H1 (cell line): Measurements from ENCODE around the gene VWA1. TPM values are rescaled to one million over a fixed set of nuclear protein-coding genes. Genes with fewer than 3 reads are reported as not detected.
"Not testable (repeated sequence)": the region's sequence is repeated elsewhere in the genome, so short reads cannot be mapped to it uniquely, and the experiment has no call there.

Experiments
- CTCF ChIA-PET: fragments of 300-600 bp; sonication (Branson Sonifier 250); formaldehyde crosslinking; loops from one replicate; lab custom pipeline; 2021; ENCODE audit not compliant: partially characterized antibody; lab: Charles Lee
- POLR2A ChIA-PET: fragments of 300-600 bp; sonication (Branson Sonifier 250); formaldehyde crosslinking; loops from one replicate; lab custom pipeline; 2021; ENCODE audit warnings: inconsistent platforms; ENCODE audit not compliant: partially characterized antibody; lab: Charles Lee
- DNase-seq, 2 experiments: peaks; one replicate each; pipeline versions ENCODE4 v3.0.0 to v3.0.0-alpha.2; 2010 to 2022; ENCODE audit warnings: low spot score in 2 of 2, low read depth in 1 of 2, mixed read lengths in 1 of 2
- FAIRE-seq: peaks from 2 replicates; lab custom pipeline; 2011; peaks lifted over from hg19 to GRCh38; lab: Jason Lieb, UNC
- H2AFZ ChIP-seq: 2 replicates; pipeline ENCODE4 v1.8.1; 2012; ENCODE audit warnings: low read length, inconsistent platforms
- H2AK5ac ChIP-seq: 2 replicates; pipeline ENCODE4 v1.6.1; 2013; ENCODE audit warnings: low read depth, low read length
- H2BK120ac ChIP-seq: replicated peaks from 2 replicates; pipeline ENCODE3; 2013; ENCODE audit warnings: low read depth, low read length, inconsistent platforms
- H2BK12ac ChIP-seq: 2 replicates; pipeline ENCODE4 v1.6.1; 2013; ENCODE audit warnings: low read depth, low read length
- H2BK15ac ChIP-seq: 2 replicates; pipeline ENCODE4 v1.6.1; 2013; ENCODE audit warnings: low read length
- H2BK20ac ChIP-seq: 2 replicates; pipeline ENCODE4 v1.6.1; 2013; ENCODE audit warnings: low read length
- H2BK5ac ChIP-seq: 2 replicates; pipeline ENCODE4 v1.6.1; 2013; ENCODE audit warnings: low read depth, low read length
- H3K14ac ChIP-seq: 2 replicates; pipeline ENCODE4 v1.6.1; 2013; ENCODE audit warnings: inconsistent platforms; ENCODE audit not compliant: insufficient read length
- H3K18ac ChIP-seq: 2 replicates; pipeline ENCODE4 v1.6.1; 2013; ENCODE audit warnings: low read length; ENCODE audit errors: extremely low read depth
- H3K23ac ChIP-seq: 2 replicates; pipeline ENCODE4 v1.6.1; 2013; ENCODE audit warnings: inconsistent platforms; ENCODE audit not compliant: insufficient read length
- H3K23me2 ChIP-seq: 2 replicates; pipeline ENCODE4 v1.6.1; 2013; ENCODE audit warnings: low read depth, low read length
- H3K27ac ChIP-seq: 2 replicates; pipeline ENCODE4 v1.6.1; 2011; ENCODE audit warnings: low read depth, low read length, inconsistent platforms
- H3K27me3 ChIP-seq, 4 experiments: replicated peaks in 1 of 4; 1 replicate in 1 of 4; 2 replicates in 3 of 4; pipeline versions ENCODE4 v1.6.1 to v1.8.1; 2011 to 2013; ENCODE audit warnings: low read length in 3 of 4, mild to moderate bottlenecking in 3 of 4, inconsistent platforms in 2 of 4, mixed read lengths in 2 of 4, moderate library complexity in 1 of 4; ENCODE audit not compliant: control insufficient read depth in 3 of 4, insufficient read depth in 3 of 4; ENCODE audit errors: extremely low read depth in 1 of 4
- H3K36me3 ChIP-seq, 4 experiments: 2 replicates each; pipeline versions ENCODE4 v1.6.1 to v1.8.1; 2011 to 2013; ENCODE audit warnings: mild to moderate bottlenecking in 4 of 4, low read length in 3 of 4, moderate library complexity in 2 of 4, control low read depth in 1 of 4, inconsistent platforms in 1 of 4; ENCODE audit not compliant: insufficient read depth in 4 of 4, control insufficient read depth in 2 of 4
- H3K4ac ChIP-seq: replicated peaks from 2 replicates; pipeline ENCODE3; 2013; ENCODE audit warnings: low read length, low read depth, mixed read lengths, inconsistent platforms; ENCODE audit not compliant: insufficient read length
- H3K4me1 ChIP-seq, 4 experiments: replicated peaks in 1 of 4; 1 replicate in 1 of 4; 2 replicates in 3 of 4; pipeline versions ENCODE4 v1.6.1 to v1.8.1; 2011 to 2013; ENCODE audit warnings: low read length in 3 of 4, inconsistent platforms in 2 of 4, mixed read lengths in 1 of 4; ENCODE audit not compliant: insufficient read depth in 4 of 4, control insufficient read depth in 3 of 4
- H3K4me2 ChIP-seq, 2 experiments: 2 replicates each; pipeline versions ENCODE4 v1.6.1 to v1.8.1; 2011 to 2013; ENCODE audit warnings: low read depth in 2 of 2, low read length in 2 of 2, control low read depth in 1 of 2, inconsistent platforms in 1 of 2, mild to moderate bottlenecking in 1 of 2; ENCODE audit not compliant: insufficient read depth in 1 of 2
- H3K4me3 ChIP-seq, 4 experiments: fragments of 200-600, 300-600 bp in 1 of 4; sonication (generic), shearing (Covaris generic), sonication (Bioruptor Twin) in 1 of 4; 2 replicates each; pipeline versions ENCODE4 v1.5.1 to v1.8.1; 2011 to 2016; ENCODE audit warnings: low read length in 4 of 4, low read depth in 3 of 4, control low read depth in 2 of 4, inconsistent platforms in 2 of 4, mild to moderate bottlenecking in 2 of 4, mixed read lengths in 1 of 4, moderate library complexity in 1 of 4; ENCODE audit not compliant: insufficient read depth in 2 of 4; ENCODE audit errors: extremely low read depth in 1 of 4
- H3K56ac ChIP-seq: replicated peaks from 2 replicates; pipeline ENCODE3; 2013; ENCODE audit warnings: low read depth, mild to moderate bottlenecking, mixed read lengths, low read length, inconsistent platforms; ENCODE audit not compliant: insufficient read length
- H3K79me1 ChIP-seq: 2 replicates; pipeline ENCODE4 v1.6.1; 2013; ENCODE audit warnings: low read depth, low read length, control low read depth
- H3K79me2 ChIP-seq, 2 experiments: 2 replicates each; pipeline versions ENCODE4 v1.6.1 to v1.8.1; 2012 to 2013; ENCODE audit warnings: low read length in 2 of 2, mild to moderate bottlenecking in 2 of 2, inconsistent platforms in 1 of 2; ENCODE audit not compliant: insufficient read depth in 2 of 2, control insufficient read depth in 1 of 2
- H3K9ac ChIP-seq, 4 experiments: replicated peaks in 1 of 4; 1 replicate in 1 of 4; 2 replicates in 3 of 4; pipeline versions ENCODE4 v1.6.1 to v1.8.1; 2011 to 2013; ENCODE audit warnings: low read depth in 3 of 4, low read length in 3 of 4, control low read depth in 2 of 4, mild to moderate bottlenecking in 2 of 4, moderate library complexity in 2 of 4, inconsistent platforms in 1 of 4; ENCODE audit errors: extremely low read depth in 1 of 4
- H3K9me3 ChIP-seq, 2 experiments: 2 replicates each; pipeline versions ENCODE4 v1.6.1 to v1.8.1; 2012 to 2013; ENCODE audit warnings: mild to moderate bottlenecking in 2 of 2, moderate library complexity in 2 of 2, control low read depth in 1 of 2, inconsistent platforms in 1 of 2, low read depth in 1 of 2, low read length in 1 of 2, mixed read lengths in 1 of 2; ENCODE audit not compliant: insufficient read depth in 2 of 2
- H4K20me1 ChIP-seq, 2 experiments: replicated peaks in 1 of 2; 2 replicates each; pipeline versions ENCODE3 to v1.8.1; 2011 to 2013; ENCODE audit warnings: inconsistent platforms in 2 of 2, low read length in 2 of 2, mild to moderate bottlenecking in 1 of 2; ENCODE audit not compliant: insufficient read depth in 2 of 2, control insufficient read depth in 1 of 2
- H4K5ac ChIP-seq: 2 replicates; pipeline ENCODE4 v1.6.1; 2013; ENCODE audit warnings: low read length, low read depth, mixed read lengths, inconsistent platforms; ENCODE audit not compliant: insufficient read length
- H4K8ac ChIP-seq: 2 replicates; pipeline ENCODE4 v1.8.0; 2013; ENCODE audit warnings: mild to moderate bottlenecking, moderate library complexity, low read length, inconsistent platforms; ENCODE audit not compliant: insufficient read depth; ENCODE audit errors: extremely low read depth
- H4K91ac ChIP-seq: replicated peaks from 2 replicates; pipeline ENCODE3; 2013; ENCODE audit warnings: low read length, mixed read lengths, inconsistent platforms; ENCODE audit not compliant: insufficient read length
- POLR2AphosphoS5 ChIP-seq: IDR thresholded peaks from 2 replicates; pipeline ENCODE4 v1.6.1; 2011; ENCODE audit warnings: low read depth, low read length
- WGBS, 2 experiments: shearing (Covaris generic) in 1 of 2; methylation state at CpG; one replicate each; pipeline versions ENCODE4 v1.1.6 to v1.1.7; 2013 to 2015; ENCODE audit warnings: low lambda C conversion rate in 2 of 2, mixed read lengths in 2 of 2, inconsistent platforms in 1 of 2, low coverage in 1 of 2, missing lambda C conversion rate in 1 of 2; ENCODE audit not compliant: insufficient replicate concordance in 2 of 2, insufficient coverage in 1 of 2, insufficient read length in 1 of 2; ENCODE audit errors: extremely low coverage in 1 of 2, missing lambda C conversion rate in 1 of 2; 5-methylcytosine and 5-hydroxymethylcytosine counted together
- polyA plus RNA-seq, 7 experiments: library from polyadenylated mRNA; depleted of rRNA in 3 of 7; stranded (reverse) in 5 of 7; unstranded in 2 of 7; fragments of >200 nt in 5 of 7; fragments of 200-250 nt in 2 of 7; gene quantifications; 1 replicate in 5 of 7; 2 replicates in 1 of 7; 4 replicates in 1 of 7; pipeline versions ENCODE4 v1.2.1 to v1.2.3, GENCODE V29; 2011 to 2013; ENCODE audit warnings: missing spikeins in 2 of 7, mixed read lengths in 2 of 7
- total RNA-seq: library from RNA; stranded (reverse); fragmentation: NEBNext Ultra II Directional; extraction: Animal tissue kit (Norgen Biotek cat#: 25700); gene quantifications from 2 replicates; pipeline ENCODE4 v1.2.1, GENCODE V29; 2021

Gene VWA1
- total and polyA plus RNA-seq, 2 of the 8 experiments (the other 6 are each of a cell fraction or from before 2014, with no cell fraction given) = 16.0 to 36.6 TPM

GRCh38 chr1:1402901-1403392 lies 32.5 kb upstream of the VWA1 start:
- 0 out of 2 replicates have a peak, but pooled peaks have one; percentile 13 for TF ChIP-seq POLR2AphosphoS5
- not testable (repeated sequence) for H3K27ac ChIP-seq

More at GRCh38 chr1:1402901-1403392, 32.5 kb upstream of the VWA1 start:
- H2BK20ac ChIP-seq, H2AK5ac ChIP-seq, H2BK120ac ChIP-seq, H3K9me3 ChIP-seq, H3K9ac ChIP-seq, H4K8ac ChIP-seq, H2AFZ ChIP-seq, H3K56ac ChIP-seq, H2BK12ac ChIP-seq, H4K5ac ChIP-seq, FAIRE-seq, DNase-seq, H4K91ac ChIP-seq, H2BK5ac ChIP-seq, H3K4ac ChIP-seq, H3K4me3 ChIP-seq, H3K14ac ChIP-seq, H3K18ac ChIP-seq, H2BK15ac ChIP-seq, H3K4me2 ChIP-seq, H3K27me3 ChIP-seq, H3K23ac ChIP-seq: not testable (repeated sequence)
- H3K36me3 ChIP-seq = peaks cover 21 to 54% (median 35%) of the 10 kb centered on the region in 4 experiments
- POLR2A ChIA-PET = interaction anchor here (0.6 to 27.7 kb wide), 11 partner anchors 8 to 149 kb away, joined by 3 to 719 read pairs (median 4); partner anchors contain the start of genes ANKRD65, AURKAIP1, CCNL2 and VWA1
- peaks cover 15 to 54% of the 10 kb centered on the region in 2 experiments for H3K79me2 ChIP-seq
- CTCF ChIA-PET = interaction anchor here (0.8 to 3.6 kb wide), 22 partner anchors 8 to 148 kb away, joined by 3 to 32 read pairs (median 6); partner anchors contain the start of gene AURKAIP1
- peaks cover 11 to 26% of the 10 kb centered on the region in 2 experiments for H4K20me1 ChIP-seq
- peaks cover 0 to 21% (median 13%) of the 10 kb centered on the region in 4 experiments; a peak in 6 of 7 replicates for H3K4me1 ChIP-seq
- 93% methylated on average over 9 of the region's 9 CpGs; no CpG with 5 or more reads in 1 of the 2 experiments for WGBS, 2 experiments
- peaks cover 21% of the 10 kb centered on the region for H3K23me2 ChIP-seq
- H3K79me1 ChIP-seq = peaks cover 20% of the 10 kb centered on the region
